K562 (cell line): ENCODE data around the gene NOX5. TPM values are rescaled to one million over a fixed set of nuclear protein-coding genes. Genes with fewer than 3 reads are reported as not detected.

ENCODE experiments used
- ERF ChIP-seq: fragments of 450-650 bp; formaldehyde crosslinking; IDR thresholded peaks from 2 replicates; pipeline ENCODE4 v1.4.0; 2020; ENCODE audit warnings: mild to moderate bottlenecking, mixed read lengths
- ESRRA ChIP-seq: fragments of 450-650 bp; IDR thresholded peaks from 2 replicates; pipeline ENCODE4 v1.6.1; 2014; ENCODE audit warnings: low read depth, mild to moderate bottlenecking, moderate library complexity, borderline replicate concordance
- KDM4B ChIP-seq, 2 experiments: fragments of 450-650 bp in 1 of 2; sonication (generic) in 1 of 2; IDR thresholded peaks; 2 replicates each; pipeline ENCODE4 v1.6.1; 2016 to 2017; ENCODE audit warnings: borderline replicate concordance in 2 of 2, antibody characterized with exemption in 1 of 2, low read depth in 1 of 2, mild to moderate bottlenecking in 1 of 2
- MCM3 ChIP-seq: fragments of 450-650 bp; IDR thresholded peaks from 2 replicates; pipeline ENCODE4 v1.6.1; 2016
- OTX1 ChIP-seq: fragments of 450-650 bp; formaldehyde crosslinking; IDR thresholded peaks from 2 replicates; pipeline ENCODE4 v1.4.0; 2022; ENCODE audit warnings: mild to moderate bottlenecking
- RFX5 ChIP-seq: IDR thresholded peaks from 2 replicates; pipeline ENCODE4 v1.6.1; 2011; ENCODE audit warnings: low read depth, mild to moderate bottlenecking, improper control_type of control experiment, low read length
- SMAD1 ChIP-seq: fragments of 150-350 bp; IDR thresholded peaks from 2 replicates; pipeline ENCODE4 v1.6.1; 2014; ENCODE audit warnings: low read length, low read depth; ENCODE audit not compliant: partially characterized antibody
- STAG1 ChIP-seq: sonication (generic); formaldehyde crosslinking; IDR thresholded peaks from 2 replicates; pipeline ENCODE4 v1.5.0; 2020; ENCODE audit warnings: missing genetic modification reagents, borderline replicate concordance
- ZNF140 ChIP-seq: fragments of 250-450 bp; sonication (Bioruptor Pico); IDR thresholded peaks from 2 replicates; pipeline ENCODE4 v1.8.0; 2021; ENCODE audit warnings: moderate library complexity, mild to moderate bottlenecking, inconsistent platforms
- ZNF24 ChIP-seq: fragments of 450-650 bp; IDR thresholded peaks from 2 replicates; pipeline ENCODE4 v1.6.1; 2016
- ZNF408 ChIP-seq: fragments of 250-450 bp; sonication (Bioruptor Pico); IDR thresholded peaks from 2 replicates; pipeline ENCODE4 v1.4.0; 2020; ENCODE audit warnings: low read depth, mild to moderate bottlenecking, moderate library complexity
- ZNF644 ChIP-seq: fragments of 200-800 bp; sonication (Bioruptor generic); IDR thresholded peaks from 2 replicates; pipeline ENCODE4 v1.6.1; 2016; ENCODE audit warnings: low read depth, missing genetic modification characterization, missing compliant biosample characterization
- polyA plus RNA-seq, 8 experiments: library from polyadenylated mRNA; depleted of rRNA in 4 of 8; stranded (reverse) in 5 of 8; unstranded in 3 of 8; fragments of >200 nt; fragmentation: Nextera tagmentation in 2 of 8; fragmentation: Illumina TruSeq in 1 of 8; extraction: Ambion mirVana in 2 of 8; extraction: Trizol in 1 of 8; gene quantifications; 2 replicates each; pipeline versions ENCODE4 v1.2.1 to v1.2.3, GENCODE V29; 2011 to 2014; ENCODE audit warnings: inconsistent platforms in 1 of 8, missing spikeins in 1 of 8
- total RNA-seq, 7 experiments: library from RNA; depleted of rRNA in 6 of 7; stranded (reverse); fragments of >200 nt in 6 of 7; fragmentation: Illumina TruSeq in 2 of 7; extraction: Trizol in 2 of 7; gene quantifications; 2 replicates each; pipeline versions ENCODE4 v1.2.1 to v1.2.3, GENCODE V29; 2011 to 2021; ENCODE audit warnings: low replicate concordance in 1 of 7
- TF ChIP-seq, protein P1 (sequence below): fragments of 450-650 bp; IDR thresholded peaks from 2 replicates; pipeline ENCODE4 v1.6.1; 2016; ENCODE audit warnings: missing biosample characterization, missing genetic modification characterization
- TF ChIP-seq, protein P2 (sequence below): fragments of 450-650 bp; conservative IDR thresholded peaks from 2 replicates; pipeline ENCODE4 v1.6.1; 2016; ENCODE audit warnings: missing genetic modification characterization, low read depth, mild to moderate bottlenecking, control low read depth, missing compliant biosample characterization
- TF ChIP-seq, protein P3 (sequence below): fragments of 200-600 bp; sonication (generic); IDR thresholded peaks from one replicate; pipeline ENCODE4 v1.6.1; 2012; ENCODE audit warnings: mild to moderate bottlenecking, low read depth, low read length, inconsistent platforms

The NOX5 gene
- total and polyA plus RNA-seq, 9 of the 15 experiments (the other 6 are each of a cell fraction or from before 2014, with no cell fraction given) = 0.01 TPM; not detected in 8

DNA sequence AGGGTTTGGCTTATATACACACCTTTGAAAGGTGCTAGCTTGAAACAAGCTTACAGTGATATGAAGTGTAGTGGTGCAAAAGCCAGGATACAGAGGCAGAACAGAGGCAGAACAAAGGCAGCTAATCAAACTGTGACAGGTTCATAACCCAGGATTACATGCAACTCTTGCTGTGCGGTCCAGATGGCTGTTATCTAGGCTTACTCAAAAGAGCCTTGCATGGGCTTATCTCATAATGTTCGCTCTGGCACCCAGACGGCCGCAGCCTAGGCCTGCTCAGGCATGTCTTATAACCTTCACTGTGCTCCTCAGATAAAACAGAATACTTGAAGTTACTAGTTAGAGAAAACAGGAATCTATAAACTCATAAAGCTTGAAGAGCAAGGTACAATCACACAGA lies 22.8 kb upstream of the NOX5 start (continued):
- TF ChIP-seq ESRRA (peak; percentile 75; the same call in 1 of the 2 replicates), MCM3 (no peak), ZNF140 (CRISPR knock-in tag) (no peak), ZNF408 (no peak), STAG1 (CRISPR knock-in tag) (no peak), RFX5 (no peak), OTX1 (no peak), SMAD1 (peak; percentile 78), KDM4B (IDR thresholded peaks at IDR 0.05; ENCODE audit: borderline replicate concordance in 2 of 2, low read depth in 1 of 2) (no peak), ERF (CRISPR knock-in tag) (peak; percentile 49; the same call in 1 of the 2 replicates), ZNF24 (peak; percentile 78), ZNF644 (tag) (peak; percentile 96)
- TF ChIP-seq, protein P1, sequence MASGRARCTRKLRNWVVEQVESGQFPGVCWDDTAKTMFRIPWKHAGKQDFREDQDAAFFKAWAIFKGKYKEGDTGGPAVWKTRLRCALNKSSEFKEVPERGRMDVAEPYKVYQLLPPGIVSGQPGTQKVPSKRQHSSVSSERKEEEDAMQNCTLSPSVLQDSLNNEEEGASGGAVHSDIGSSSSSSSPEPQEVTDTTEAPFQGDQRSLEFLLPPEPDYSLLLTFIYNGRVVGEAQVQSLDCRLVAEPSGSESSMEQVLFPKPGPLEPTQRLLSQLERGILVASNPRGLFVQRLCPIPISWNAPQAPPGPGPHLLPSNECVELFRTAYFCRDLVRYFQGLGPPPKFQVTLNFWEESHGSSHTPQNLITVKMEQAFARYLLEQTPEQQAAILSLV (tag) = no peak
- TF ChIP-seq, protein P2, sequence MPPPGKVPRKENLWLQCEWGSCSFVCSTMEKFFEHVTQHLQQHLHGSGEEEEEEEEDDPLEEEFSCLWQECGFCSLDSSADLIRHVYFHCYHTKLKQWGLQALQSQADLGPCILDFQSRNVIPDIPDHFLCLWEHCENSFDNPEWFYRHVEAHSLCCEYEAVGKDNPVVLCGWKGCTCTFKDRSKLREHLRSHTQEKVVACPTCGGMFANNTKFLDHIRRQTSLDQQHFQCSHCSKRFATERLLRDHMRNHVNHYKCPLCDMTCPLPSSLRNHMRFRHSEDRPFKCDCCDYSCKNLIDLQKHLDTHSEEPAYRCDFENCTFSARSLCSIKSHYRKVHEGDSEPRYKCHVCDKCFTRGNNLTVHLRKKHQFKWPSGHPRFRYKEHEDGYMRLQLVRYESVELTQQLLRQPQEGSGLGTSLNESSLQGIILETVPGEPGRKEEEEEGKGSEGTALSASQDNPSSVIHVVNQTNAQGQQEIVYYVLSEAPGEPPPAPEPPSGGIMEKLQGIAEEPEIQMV (tag) = no peak
- TF ChIP-seq, protein P3, sequence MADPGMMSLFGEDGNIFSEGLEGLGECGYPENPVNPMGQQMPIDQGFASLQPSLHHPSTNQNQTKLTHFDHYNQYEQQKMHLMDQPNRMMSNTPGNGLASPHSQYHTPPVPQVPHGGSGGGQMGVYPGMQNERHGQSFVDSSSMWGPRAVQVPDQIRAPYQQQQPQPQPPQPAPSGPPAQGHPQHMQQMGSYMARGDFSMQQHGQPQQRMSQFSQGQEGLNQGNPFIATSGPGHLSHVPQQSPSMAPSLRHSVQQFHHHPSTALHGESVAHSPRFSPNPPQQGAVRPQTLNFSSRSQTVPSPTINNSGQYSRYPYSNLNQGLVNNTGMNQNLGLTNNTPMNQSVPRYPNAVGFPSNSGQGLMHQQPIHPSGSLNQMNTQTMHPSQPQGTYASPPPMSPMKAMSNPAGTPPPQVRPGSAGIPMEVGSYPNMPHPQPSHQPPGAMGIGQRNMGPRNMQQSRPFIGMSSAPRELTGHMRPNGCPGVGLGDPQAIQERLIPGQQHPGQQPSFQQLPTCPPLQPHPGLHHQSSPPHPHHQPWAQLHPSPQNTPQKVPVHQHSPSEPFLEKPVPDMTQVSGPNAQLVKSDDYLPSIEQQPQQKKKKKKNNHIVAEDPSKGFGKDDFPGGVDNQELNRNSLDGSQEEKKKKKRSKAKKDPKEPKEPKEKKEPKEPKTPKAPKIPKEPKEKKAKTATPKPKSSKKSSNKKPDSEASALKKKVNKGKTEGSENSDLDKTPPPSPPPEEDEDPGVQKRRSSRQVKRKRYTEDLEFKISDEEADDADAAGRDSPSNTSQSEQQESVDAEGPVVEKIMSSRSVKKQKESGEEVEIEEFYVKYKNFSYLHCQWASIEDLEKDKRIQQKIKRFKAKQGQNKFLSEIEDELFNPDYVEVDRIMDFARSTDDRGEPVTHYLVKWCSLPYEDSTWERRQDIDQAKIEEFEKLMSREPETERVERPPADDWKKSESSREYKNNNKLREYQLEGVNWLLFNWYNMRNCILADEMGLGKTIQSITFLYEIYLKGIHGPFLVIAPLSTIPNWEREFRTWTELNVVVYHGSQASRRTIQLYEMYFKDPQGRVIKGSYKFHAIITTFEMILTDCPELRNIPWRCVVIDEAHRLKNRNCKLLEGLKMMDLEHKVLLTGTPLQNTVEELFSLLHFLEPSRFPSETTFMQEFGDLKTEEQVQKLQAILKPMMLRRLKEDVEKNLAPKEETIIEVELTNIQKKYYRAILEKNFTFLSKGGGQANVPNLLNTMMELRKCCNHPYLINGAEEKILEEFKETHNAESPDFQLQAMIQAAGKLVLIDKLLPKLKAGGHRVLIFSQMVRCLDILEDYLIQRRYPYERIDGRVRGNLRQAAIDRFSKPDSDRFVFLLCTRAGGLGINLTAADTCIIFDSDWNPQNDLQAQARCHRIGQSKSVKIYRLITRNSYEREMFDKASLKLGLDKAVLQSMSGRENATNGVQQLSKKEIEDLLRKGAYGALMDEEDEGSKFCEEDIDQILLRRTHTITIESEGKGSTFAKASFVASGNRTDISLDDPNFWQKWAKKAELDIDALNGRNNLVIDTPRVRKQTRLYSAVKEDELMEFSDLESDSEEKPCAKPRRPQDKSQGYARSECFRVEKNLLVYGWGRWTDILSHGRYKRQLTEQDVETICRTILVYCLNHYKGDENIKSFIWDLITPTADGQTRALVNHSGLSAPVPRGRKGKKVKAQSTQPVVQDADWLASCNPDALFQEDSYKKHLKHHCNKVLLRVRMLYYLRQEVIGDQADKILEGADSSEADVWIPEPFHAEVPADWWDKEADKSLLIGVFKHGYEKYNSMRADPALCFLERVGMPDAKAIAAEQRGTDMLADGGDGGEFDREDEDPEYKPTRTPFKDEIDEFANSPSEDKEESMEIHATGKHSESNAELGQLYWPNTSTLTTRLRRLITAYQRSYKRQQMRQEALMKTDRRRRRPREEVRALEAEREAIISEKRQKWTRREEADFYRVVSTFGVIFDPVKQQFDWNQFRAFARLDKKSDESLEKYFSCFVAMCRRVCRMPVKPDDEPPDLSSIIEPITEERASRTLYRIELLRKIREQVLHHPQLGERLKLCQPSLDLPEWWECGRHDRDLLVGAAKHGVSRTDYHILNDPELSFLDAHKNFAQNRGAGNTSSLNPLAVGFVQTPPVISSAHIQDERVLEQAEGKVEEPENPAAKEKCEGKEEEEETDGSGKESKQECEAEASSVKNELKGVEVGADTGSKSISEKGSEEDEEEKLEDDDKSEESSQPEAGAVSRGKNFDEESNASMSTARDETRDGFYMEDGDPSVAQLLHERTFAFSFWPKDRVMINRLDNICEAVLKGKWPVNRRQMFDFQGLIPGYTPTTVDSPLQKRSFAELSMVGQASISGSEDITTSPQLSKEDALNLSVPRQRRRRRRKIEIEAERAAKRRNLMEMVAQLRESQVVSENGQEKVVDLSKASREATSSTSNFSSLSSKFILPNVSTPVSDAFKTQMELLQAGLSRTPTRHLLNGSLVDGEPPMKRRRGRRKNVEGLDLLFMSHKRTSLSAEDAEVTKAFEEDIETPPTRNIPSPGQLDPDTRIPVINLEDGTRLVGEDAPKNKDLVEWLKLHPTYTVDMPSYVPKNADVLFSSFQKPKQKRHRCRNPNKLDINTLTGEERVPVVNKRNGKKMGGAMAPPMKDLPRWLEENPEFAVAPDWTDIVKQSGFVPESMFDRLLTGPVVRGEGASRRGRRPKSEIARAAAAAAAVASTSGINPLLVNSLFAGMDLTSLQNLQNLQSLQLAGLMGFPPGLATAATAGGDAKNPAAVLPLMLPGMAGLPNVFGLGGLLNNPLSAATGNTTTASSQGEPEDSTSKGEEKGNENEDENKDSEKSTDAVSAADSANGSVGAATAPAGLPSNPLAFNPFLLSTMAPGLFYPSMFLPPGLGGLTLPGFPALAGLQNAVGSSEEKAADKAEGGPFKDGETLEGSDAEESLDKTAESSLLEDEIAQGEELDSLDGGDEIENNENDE = no peak
